Sigmoid colon (tissue), 4 donors: ENCODE measurements around the gene LARP1.

Source experiments
- EP300 ChIP-seq, 4 donors: sonication (generic); formaldehyde crosslinking; IDR thresholded peaks; one replicate each; pipeline ENCODE4 v1.6.1; 2017; ENCODE audit warnings: antibody characterized with exemption in 4 of 4
- POLR2A ChIP-seq, 2 donors: fragments of 450-650 bp; IDR thresholded peaks; one replicate each; pipeline ENCODE4 v1.6.1; 2016; ENCODE audit warnings: antibody characterized with exemption in 2 of 2, mild to moderate bottlenecking in 2 of 2, moderate library complexity in 2 of 2
- TF ChIP-seq, protein P1 (sequence below), 4 experiments: fragments of 450-650 bp in 3 of 4; fragments of 200-600 bp in 1 of 4; IDR thresholded peaks; one replicate each; pipeline ENCODE4 v1.5.1; 2016 to 2019; ENCODE audit warnings: antibody characterized with exemption in 4 of 4, mild to moderate bottlenecking in 3 of 4, moderate library complexity in 2 of 4

DNA sequence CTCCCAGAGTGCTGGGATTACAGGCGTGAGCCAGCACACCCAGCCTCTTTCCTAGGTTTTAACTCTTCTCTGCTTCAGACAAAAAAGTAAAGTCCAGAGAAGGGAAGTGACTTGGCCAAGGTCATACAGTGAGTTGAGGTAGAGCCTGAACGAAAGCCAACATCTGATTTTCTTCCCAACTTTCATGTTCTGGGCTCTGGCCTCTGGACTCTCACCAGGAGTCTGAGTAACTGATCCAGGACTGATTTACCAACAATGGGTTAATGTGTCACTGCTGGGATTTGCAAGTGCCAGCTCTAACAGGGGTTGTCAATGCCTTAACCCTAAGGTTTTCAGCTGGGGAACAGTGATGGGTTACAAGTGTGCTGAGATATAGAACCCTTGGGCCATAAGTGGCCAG, 32.2 kb upstream of the LARP1 start:
- TF ChIP-seq, protein P1, sequence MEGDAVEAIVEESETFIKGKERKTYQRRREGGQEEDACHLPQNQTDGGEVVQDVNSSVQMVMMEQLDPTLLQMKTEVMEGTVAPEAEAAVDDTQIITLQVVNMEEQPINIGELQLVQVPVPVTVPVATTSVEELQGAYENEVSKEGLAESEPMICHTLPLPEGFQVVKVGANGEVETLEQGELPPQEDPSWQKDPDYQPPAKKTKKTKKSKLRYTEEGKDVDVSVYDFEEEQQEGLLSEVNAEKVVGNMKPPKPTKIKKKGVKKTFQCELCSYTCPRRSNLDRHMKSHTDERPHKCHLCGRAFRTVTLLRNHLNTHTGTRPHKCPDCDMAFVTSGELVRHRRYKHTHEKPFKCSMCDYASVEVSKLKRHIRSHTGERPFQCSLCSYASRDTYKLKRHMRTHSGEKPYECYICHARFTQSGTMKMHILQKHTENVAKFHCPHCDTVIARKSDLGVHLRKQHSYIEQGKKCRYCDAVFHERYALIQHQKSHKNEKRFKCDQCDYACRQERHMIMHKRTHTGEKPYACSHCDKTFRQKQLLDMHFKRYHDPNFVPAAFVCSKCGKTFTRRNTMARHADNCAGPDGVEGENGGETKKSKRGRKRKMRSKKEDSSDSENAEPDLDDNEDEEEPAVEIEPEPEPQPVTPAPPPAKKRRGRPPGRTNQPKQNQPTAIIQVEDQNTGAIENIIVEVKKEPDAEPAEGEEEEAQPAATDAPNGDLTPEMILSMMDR (IDR thresholded peaks at IDR 0.05): no peak
- TF ChIP-seq EP300 (IDR thresholded peaks at IDR 0.05): no peak
- no peak for TF ChIP-seq POLR2A (IDR thresholded peaks at IDR 0.05)
